ENCODE data around the gene PRR35.

PRR35 gene

GRCh38 chr16:525123-525519, 35.1 kb upstream of the PRR35 start:
- no peaks in the 10 kb centered on the region for H3K9me3 Mint-ChIP-seq
- peaks cover 51% of the 10 kb centered on the region for H3K4me1 Mint-ChIP-seq
- peak overlapping the region; percentile 98 for H3K27ac Mint-ChIP-seq
- ATAC-seq = no peak
- DNase-seq (ENCODE audit: low spot score in 2 of 2) = no peak
- peaks cover 49% of the 10 kb centered on the region for H3K36me3 Mint-ChIP-seq
- H3K4me3 Mint-ChIP-seq = peak overlapping the region; percentile 76

- ATAC-seq (peak; percentile 77), DNase-seq (ENCODE audit: low spot score in 2 of 2) (peak; percentile 59 to 88)
- Mint-ChIP-seq H3K9me3 (no peaks in the 10 kb centered on the region), H3K4me3 (peak overlapping the region; percentile 76), H3K27ac (peak overlapping the region; percentile 98), H3K36me3 (peaks cover 49% of the 10 kb centered on the region), H3K4me1 (peaks cover 56% of the 10 kb centered on the region)
These were observed 34.5 kb upstream of the PRR35 start for GRCh38 chr16:525520-526180.

- H3K36me3 Mint-ChIP-seq = peaks cover 49% of the 10 kb centered on the region
- no peak for ATAC-seq
- peak overlapping the region; percentile 76 for H3K4me3 Mint-ChIP-seq
- DNase-seq (ENCODE audit: low spot score in 2 of 2) = peak in 1 of 2 donors; percentile 30
- H3K9me3 Mint-ChIP-seq = no peaks in the 10 kb centered on the region
- H3K27ac Mint-ChIP-seq = peak overlapping the region; percentile 98
- peaks cover 56% of the 10 kb centered on the region for H3K4me1 Mint-ChIP-seq
These were observed 33.8 kb upstream of the PRR35 start for GRCh38 chr16:526181-527014.

GRCh38 chr16:527015-527903, 32.9 kb upstream of the PRR35 start, which contains the start of gene CAPN15:
Gene CAPN15 (plus strand): TSS chr16:527712. CDS start chr16:546839, 19,127 bp downstream.
- peak; percentile 91 to 97 for DNase-seq (ENCODE audit: low spot score in 2 of 2)
- H3K4me1 Mint-ChIP-seq = peaks cover 56% of the 10 kb centered on the region
- H3K36me3 Mint-ChIP-seq = peaks cover 55% of the 10 kb centered on the region
- no peaks in the 10 kb centered on the region for H3K9me3 Mint-ChIP-seq
- peak within 1 kb of the TSS; percentile 98 for H3K27ac Mint-ChIP-seq
- peak; percentile 83 for ATAC-seq
- peak within 1 kb of the TSS; percentile 89 for H3K4me3 Mint-ChIP-seq

GRCh38 chr16:528111-529011, 31.8 kb upstream of the PRR35 start:
- DNase-seq (ENCODE audit: low spot score in 2 of 2) = peak; percentile 39 to 79
- H3K4me1 Mint-ChIP-seq = peaks cover 50% of the 10 kb centered on the region
- peak overlapping the region; percentile 95 for H3K27ac Mint-ChIP-seq
- peaks cover 57% of the 10 kb centered on the region for H3K36me3 Mint-ChIP-seq
- no peaks in the 10 kb centered on the region for H3K9me3 Mint-ChIP-seq
- peak; percentile 2 for ATAC-seq
- H3K4me3 Mint-ChIP-seq = peak overlapping the region; percentile 89

- Mint-ChIP-seq H3K36me3 (peaks cover 50% of the 10 kb centered on the region), H3K4me1 (peaks cover 47% of the 10 kb centered on the region), H3K9me3 (no peaks in the 10 kb centered on the region), H3K4me3 (peak overlapping the region; percentile 89), H3K27ac (peak overlapping the region; percentile 95)
- no peak for ATAC-seq
- DNase-seq (ENCODE audit: low spot score in 2 of 2) = peak in 1 of 2 donors; percentile 21
These were observed 31.1 kb upstream of the PRR35 start for GRCh38 chr16:529012-529575.

- H3K4me1 Mint-ChIP-seq = peaks cover 38% of the 10 kb centered on the region
- H3K27ac Mint-ChIP-seq = peak overlapping the region; percentile 95
- ATAC-seq (no peak), DNase-seq (ENCODE audit: low spot score in 2 of 2) (no peak)
- peak overlapping the region; percentile 89 for H3K4me3 Mint-ChIP-seq
- H3K9me3 Mint-ChIP-seq = no peaks in the 10 kb centered on the region
- H3K36me3 Mint-ChIP-seq = peaks cover 48% of the 10 kb centered on the region
These were observed 29.9 kb upstream of the PRR35 start for GRCh38 chr16:530111-530817.

- Mint-ChIP-seq H3K36me3 (peaks cover 49% of the 10 kb centered on the region), H3K27ac (no peak overlapping the region), H3K4me1 (peaks cover 25% of the 10 kb centered on the region), H3K9me3 (no peaks in the 10 kb centered on the region), H3K4me3 (no peak overlapping the region)
- DNase-seq (ENCODE audit: low spot score in 2 of 2) = no peak
- ATAC-seq = no peak
These were observed 28.6 kb upstream of the PRR35 start for GRCh38 chr16:531494-532125.

GRCh38 chr16:533391-534123, 26.6 kb upstream of the PRR35 start:
- DNase-seq (ENCODE audit: low spot score in 2 of 2) = no peak
- H3K27ac Mint-ChIP-seq = no peak overlapping the region
- no peak overlapping the region for H3K4me3 Mint-ChIP-seq

GRCh38 chr16:534135-534534, 26.1 kb upstream of the PRR35 start:
- Mint-ChIP-seq H3K9me3 (no peaks in the 10 kb centered on the region), H3K27ac (no peak overlapping the region), H3K4me1 (peaks cover 16% of the 10 kb centered on the region), H3K36me3 (peaks cover 56% of the 10 kb centered on the region), H3K4me3 (no peak overlapping the region)
- DNase-seq (ENCODE audit: low spot score in 2 of 2) (no peak), ATAC-seq (no peak)

More at GRCh38 chr16:533391-534123, 26.6 kb upstream of the PRR35 start:
- Mint-ChIP-seq H3K4me1 (peaks cover 22% of the 10 kb centered on the region), H3K9me3 (no peaks in the 10 kb centered on the region), H3K36me3 (peaks cover 56% of the 10 kb centered on the region)
- ATAC-seq = no peak

- peaks cover 16% of the 10 kb centered on the region for H3K4me1 Mint-ChIP-seq
- no peaks in the 10 kb centered on the region for H3K9me3 Mint-ChIP-seq
- DNase-seq (ENCODE audit: low spot score in 2 of 2) (no peak), ATAC-seq (no peak)
- peaks cover 48% of the 10 kb centered on the region for H3K36me3 Mint-ChIP-seq
- H3K27ac Mint-ChIP-seq = peak overlapping the region; percentile 40
- H3K4me3 Mint-ChIP-seq = no peak overlapping the region
These were observed 25.2 kb upstream of the PRR35 start for GRCh38 chr16:534856-535445.

Data from stimulated activated effector memory CD8-positive, alpha-beta T cell treated with anti-CD3 and anti-CD28 coated beads, Interleukin-12 subunit alpha, Interleukin-12 subunit beta, amount 100 ng/mL, for 72 hours (primary cell).